Activated T-cell treated with anti-CD3 and anti-CD28 coated beads for 1 hour (primary cell): ENCODE data around the gene GID8.

Experiments used
- DNase-seq: peaks from one replicate; pipeline ENCODE4 v3.0.0-alpha.2; 2020; ENCODE audit warnings: low read depth

The GID8 gene

GRCh38 chr20:62944184-62944583 is 6.2 kb downstream of the GID8 start:
- DNase-seq = no peak

GRCh38 chr20:62944746-62945145 is 6.8 kb downstream of the GID8 start:
- no peak for DNase-seq

GRCh38 chr20:62945771-62946339 is 7.9 kb downstream of the GID8 start:
- no peak for DNase-seq

DNA sequence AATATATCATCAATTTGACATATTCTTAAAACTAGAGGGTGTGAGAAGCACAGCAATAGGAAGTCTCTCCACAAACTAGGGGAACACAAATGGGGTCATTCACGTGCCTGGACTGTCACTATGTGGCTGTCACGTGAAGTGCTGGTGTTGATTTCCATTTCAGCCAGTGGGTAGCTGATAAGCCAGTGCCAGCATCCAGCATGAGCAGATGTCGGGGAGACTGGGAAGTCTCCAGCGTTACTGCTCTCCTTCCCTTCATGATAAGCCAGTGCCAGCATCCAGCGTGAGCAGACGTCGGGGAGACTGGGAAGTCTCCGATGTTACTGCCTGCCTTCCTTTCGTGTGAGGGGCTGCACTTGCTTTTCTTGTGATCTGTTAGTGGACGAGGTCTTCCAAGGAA is 9.0 kb downstream of the GID8 start:
- no peak for DNase-seq

DNA sequence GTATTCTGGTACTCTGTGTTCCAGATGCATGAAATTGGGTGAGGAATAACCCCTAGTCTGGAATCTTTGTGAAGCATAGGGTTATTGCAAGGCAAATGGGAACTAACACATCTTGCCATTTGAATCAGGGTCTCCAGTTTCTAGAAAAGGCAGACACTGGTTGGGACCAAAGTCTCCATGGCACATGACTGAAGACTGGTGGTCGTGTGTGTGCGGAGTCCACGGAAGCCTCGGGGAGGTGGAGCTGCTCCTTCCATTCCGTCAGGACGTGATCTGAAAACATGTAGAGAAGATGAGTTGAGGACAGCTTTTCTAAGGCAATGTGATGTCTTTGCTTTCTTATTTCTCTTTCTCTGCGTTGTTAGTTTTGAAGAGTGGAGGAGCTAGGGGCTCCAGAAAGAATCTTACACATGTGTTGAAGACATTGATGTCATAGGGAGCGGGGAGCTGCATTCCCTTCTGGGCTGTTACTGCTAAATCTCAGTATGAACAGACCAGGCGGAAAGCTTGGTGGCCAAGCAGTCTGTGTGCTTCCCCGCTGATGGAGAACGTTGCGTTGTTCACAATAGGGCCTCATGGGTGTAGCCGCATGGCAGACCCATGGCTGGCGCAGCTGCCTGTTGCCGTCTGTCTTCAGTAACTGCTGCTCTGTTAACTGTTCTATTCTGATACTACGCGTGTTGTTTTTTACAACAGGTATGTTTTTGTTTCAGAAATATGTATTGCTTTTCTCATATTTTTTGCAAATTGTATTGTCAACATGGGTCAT is 9.8 kb downstream of the GID8 start:
- DNase-seq = no peak

- no peak for DNase-seq
Observed at GRCh38 chr20:62949153-62949821, 11.3 kb downstream of the GID8 start.

- DNase-seq = no peak
Observed at GRCh38 chr20:62949962-62950361, 12.0 kb downstream of the GID8 start.

DNA sequence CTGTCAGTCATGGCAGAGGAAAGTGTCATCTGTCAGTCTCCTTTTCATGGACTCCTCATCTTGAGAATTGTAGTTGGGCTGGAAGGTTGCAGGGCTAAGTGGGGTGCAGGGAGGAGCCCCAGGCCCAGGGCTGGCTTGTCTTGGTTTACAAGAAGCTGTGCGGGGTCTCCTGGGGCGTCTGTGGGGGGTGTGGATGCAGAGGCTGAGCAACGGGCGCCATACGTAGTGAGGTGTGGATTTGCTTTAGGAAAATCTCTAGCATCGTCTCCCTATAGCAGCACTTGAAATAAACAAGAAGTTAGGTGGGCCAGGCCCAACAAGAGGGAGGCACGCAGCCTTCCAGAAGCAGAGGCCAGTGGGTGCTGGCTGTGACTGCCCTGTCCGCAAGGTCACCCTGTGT is 12.8 kb downstream of the GID8 start:
- no peak for DNase-seq

DNA sequence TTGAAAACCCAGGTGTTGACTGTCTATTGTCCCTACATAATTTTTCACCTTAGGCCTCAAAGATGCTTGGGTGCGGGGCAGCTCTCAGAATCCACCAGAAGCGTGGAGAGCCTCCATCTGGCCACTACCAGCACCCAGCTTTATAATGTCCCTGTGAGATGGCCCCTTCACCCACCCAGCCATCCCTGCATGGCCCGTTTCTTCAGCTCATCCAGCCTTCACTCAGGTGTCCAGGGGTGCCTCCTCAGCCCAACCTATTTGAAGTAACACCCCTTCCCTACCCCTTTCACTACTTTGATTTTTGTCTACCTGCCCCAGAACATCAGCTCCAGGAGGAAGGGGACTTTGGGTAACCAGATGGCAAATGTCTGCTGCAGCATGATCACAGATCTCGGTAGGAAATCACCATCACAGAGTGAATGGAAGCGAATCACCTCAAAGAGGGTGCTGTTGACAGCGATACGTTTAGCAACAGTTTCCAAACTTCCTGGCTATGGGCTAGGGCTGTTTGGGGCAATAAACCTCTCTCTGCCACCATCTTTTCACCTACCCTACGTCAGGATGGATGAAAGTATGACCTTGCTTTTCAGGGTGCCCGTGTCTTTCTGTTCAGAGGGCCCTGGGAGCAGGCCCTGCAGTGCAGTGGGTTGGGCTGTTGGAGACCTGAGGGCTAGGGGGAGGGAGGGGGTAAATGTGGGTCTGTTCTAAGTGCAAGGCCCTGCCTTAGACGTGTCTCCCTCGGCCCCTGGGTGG is 13.4 kb downstream of the GID8 start:
- no peak for DNase-seq

- no peak for DNase-seq
Observed at GRCh38 chr20:62951896-62952372, 14.0 kb downstream of the GID8 start.

GRCh38 chr20:62952373-62952967 is 14.5 kb downstream of the GID8 start, which contains the start of gene SLC17A9:
Gene SLC17A9 (plus strand): TSS chr20:62952709. CDS start chr20:62952831, 122 bp downstream.
- DNase-seq = no peak

GRCh38 chr20:62952968-62953838 is 15.3 kb downstream of the GID8 start:
- no peak for DNase-seq

- peak; percentile 60 for DNase-seq
Observed at GRCh38 chr20:62953839-62954703, 16.1 kb downstream of the GID8 start.

DNA sequence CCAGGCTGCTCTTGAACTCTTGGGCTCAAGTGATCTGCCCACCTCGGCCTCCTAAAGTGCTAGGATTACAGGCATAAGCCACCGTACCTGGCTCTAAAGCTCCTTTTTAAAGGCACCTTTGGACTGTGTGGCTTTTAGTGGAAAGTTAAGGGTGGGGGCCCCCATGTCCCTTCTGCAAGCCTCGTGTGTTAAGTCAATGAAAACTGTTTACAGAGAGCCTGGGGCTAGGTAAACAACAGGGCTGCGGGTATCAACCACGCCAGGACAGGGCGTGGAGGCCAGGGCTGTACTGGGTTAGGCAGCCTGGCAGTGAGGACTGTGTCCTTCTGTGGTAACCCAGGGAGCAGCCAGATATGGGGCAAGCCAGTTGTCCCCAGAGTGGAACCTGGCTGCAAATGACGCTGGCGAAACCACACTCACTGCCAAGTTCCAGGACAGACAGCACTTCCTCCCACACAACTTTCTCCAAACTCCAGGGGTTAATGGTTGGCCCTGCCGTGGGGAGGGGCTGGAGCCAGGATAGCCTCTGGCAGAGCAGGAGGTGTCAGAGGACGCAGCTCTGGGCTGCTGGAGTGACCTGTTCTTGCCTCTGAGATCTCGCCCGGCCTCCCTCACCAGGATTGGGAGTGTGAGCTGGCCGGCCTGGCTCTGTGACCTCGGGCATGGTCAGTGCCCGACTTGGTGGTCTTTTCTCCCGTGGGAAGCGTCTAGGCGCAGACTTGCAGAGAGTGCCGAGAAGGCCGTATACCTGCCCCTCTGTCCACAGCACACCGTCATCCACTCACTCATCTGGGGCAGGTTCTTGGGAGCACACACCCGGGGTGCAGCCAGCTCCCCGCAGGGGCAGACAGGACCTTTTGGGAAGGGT is 17.8 kb downstream of the GID8 start:
- no peak for DNase-seq

- no peak for DNase-seq
Observed at GRCh38 chr20:62956387-62957135, 18.6 kb downstream of the GID8 start.

DNA sequence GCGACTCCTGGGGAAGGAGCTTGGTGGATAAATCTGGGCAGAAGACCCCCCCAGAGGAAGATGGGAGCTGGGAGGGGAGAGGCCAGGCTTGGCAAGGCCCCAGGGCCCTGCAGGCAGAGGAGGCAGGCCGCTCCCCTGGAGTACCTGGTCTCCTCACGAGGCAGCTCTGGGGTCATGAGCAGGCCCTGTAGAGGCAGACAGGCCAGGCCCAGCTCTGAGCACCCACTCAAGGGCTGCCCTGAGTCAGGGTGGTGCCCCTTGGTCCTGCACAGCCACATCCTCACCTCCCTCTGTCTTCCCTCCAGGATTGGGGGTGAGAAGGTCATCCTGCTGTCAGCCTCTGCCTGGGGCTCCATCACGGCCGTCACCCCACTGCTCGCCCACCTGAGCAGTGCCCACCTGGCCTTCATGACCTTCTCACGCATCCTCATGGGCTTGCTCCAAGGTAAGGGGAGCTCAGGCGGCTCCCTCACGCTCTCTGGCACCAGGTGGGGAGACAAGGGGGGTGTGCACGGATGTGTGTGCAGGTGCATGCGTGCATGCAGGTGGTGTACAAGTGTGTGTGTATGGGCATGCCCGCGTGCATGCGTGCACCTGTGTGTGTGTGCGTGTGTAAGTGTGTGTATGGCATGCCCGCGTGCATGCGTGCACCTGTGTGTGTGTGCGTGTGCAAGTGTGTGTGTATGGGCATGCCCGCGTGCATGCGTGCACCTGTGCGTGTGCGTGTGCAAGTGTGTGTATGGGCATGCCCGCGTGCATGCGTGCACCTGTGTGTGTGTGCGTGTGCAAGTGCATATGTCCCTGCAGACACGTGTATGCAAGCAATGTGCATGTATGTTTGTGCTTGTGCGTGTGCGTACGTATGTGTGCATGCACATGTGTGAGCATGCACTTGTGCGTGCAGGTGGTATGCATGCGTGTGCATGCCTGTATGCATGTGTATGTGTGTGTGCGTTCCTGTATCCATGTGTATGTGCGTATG is 19.5 kb downstream of the GID8 start:
- DNase-seq = no peak
